ENCODE measurements around the gene MIB2.

DNA sequence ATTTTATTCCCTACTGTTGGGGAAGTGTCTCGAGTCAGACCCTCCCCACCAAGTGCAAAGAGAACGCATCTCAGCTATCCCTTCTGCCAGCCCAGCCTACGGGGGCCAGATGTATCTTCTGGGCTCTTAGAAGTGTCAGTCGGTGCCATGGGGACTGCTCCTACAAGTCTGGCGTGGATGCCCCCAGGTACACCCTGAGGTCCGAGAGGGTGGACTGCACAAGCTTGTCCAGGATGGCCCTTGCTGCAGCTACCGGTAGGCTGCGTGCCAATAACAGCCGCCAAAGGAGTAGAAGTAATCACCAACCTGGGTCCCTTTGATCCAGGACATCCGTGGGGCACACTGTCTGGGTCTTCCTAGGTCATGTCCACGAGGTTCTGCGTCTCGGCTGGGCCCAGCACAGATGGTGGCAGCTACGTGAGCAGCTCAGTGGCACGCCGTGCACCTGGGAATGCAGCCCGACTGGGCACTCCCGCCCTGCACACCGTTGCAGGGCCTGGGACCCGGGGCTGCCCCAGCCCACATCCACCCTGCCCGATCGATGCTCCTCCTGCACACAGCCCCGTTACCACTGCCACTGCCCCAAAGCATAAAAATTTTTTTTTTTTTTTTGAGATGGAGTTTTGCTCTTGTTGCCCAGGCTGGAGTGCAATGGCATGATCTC is 31.8 kb upstream of the MIB2 start:
- TF ChIP-seq SUZ12 (IDR thresholded peaks at IDR 0.05; ENCODE audit: extremely low read depth, insufficient read depth, insufficient read length) (no peak), YY1 (IDR thresholded peaks at IDR 0.05; ENCODE audit: insufficient read depth, insufficient read length) (no peak)

Data from NT2/D1 (cell line).